ENCODE data around the gene CYP11A1. TPM values are rescaled to one million over a fixed set of nuclear protein-coding genes. Genes with fewer than 3 reads are reported as not detected.

The CYP11A1 gene
- total and polyA plus RNA-seq, 4 donors: 0.15 to 0.97 (median 0.69) TPM

DNA sequence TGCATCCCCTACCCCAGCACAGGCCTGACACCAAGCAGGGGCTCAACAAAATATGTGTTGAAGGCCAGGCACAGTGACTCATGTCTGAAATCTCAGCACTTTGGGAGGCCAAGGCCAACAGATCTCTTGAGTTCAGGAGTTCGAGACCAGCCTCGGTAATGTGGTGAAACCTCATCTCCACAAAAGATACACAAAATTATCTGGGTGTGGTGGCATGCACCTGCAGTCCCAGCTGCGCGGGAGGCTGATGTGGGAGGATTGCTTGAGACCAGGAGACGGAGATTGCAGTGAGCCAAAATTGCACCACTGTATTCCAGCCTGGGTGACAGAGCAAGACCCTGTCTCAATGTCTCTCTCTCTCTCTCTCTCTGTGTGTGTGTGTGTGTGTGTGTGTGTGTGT is 30.7 kb upstream of the CYP11A1 start:
- 91 to 92% methylated on average over 5 of the region's 5 CpGs for WGBS, 2 donors

DNA sequence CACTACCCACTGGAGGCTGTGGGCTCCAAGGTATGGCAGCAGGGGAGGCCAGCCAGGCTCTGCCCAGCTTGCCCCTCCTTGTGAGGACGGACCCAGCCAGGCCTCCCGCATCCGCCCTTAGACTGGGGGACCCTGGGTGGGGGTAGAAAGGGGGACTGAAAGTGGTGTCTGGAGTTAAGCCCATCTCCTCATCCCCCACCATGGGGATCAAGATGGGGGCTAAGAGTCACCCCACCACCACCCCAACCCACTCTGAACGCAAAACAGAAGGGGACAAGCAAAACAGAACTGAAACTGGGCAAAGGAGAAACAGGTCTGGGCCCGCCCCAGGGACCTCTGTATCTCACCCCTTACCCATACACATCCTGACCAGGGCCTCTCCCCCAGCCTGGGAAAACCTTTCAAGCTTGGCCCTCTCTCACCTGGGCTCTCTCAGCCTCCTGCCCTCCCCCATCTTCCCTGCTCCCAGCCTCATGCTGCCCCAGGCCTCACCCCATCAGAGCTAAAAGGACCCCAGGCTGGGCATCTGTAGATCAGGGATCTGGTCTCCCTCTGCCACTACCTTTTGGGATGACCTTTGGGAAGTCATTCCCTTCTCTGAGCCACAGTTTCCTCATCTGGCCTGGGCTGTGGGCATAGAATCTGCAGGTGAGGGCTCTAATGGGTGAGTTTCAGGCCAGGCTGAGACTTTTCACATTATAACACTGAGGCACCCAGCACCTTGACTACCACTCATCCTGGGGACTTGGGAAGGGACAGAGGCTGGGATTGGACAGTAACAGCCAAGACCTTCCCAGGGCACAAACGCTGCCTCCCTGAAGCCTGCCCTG is 30.0 kb upstream of the CYP11A1 start:
- WGBS, 2 donors: 91 to 94% methylated on average over 5 to 6 of the region's 6 CpGs
- H3K27ac ChIP-seq (ENCODE audit: low read depth in 1 of 2, low read length in 1 of 2): no peak overlapping the region
- no peak for DNase-seq
- TF ChIP-seq CTCF (IDR thresholded peaks at IDR 0.05; ENCODE audit: control extremely low read depth, extremely low read depth): no peak
- no peak overlapping the region for H3K9ac ChIP-seq (ENCODE audit: insufficient read depth in 1 of 2, low read length in 2 of 2)
- no peak for ATAC-seq (ENCODE audit: insufficient read depth, low FRiP score)
- peaks cover 0 to 12% (median 0%) of the 10 kb centered on the region in 5 donors for H3K4me1 ChIP-seq (ENCODE audit: control insufficient read depth in 5 of 5, insufficient read depth in 5 of 5, low read length in 5 of 5)
- no peak overlapping the region for H3K4me3 ChIP-seq
- no peaks in the 10 kb centered on the region for H3K9me3 ChIP-seq (ENCODE audit: control insufficient read depth in 4 of 4, insufficient read depth in 3 of 4, low read length in 3 of 4)
- H3K36me3 ChIP-seq (ENCODE audit: control insufficient read depth in 4 of 4, insufficient read depth in 4 of 4, low read length in 4 of 4): no peaks in the 10 kb centered on the region
- H3K27me3 ChIP-seq (ENCODE audit: control insufficient read depth in 3 of 3, insufficient read depth in 3 of 3, low read length in 2 of 3): no peaks in the 10 kb centered on the region

More for the DNA sequence above, 30.7 kb upstream of the CYP11A1 start:
- H3K9ac ChIP-seq (ENCODE audit: insufficient read depth in 1 of 2, low read length in 2 of 2): no peak overlapping the region
- H3K27me3 ChIP-seq (ENCODE audit: control insufficient read depth in 3 of 3, insufficient read depth in 3 of 3, low read length in 2 of 3): no peaks in the 10 kb centered on the region
- TF ChIP-seq CTCF (IDR thresholded peaks at IDR 0.05; ENCODE audit: control extremely low read depth, extremely low read depth): no peak
- no peak overlapping the region for H3K4me3 ChIP-seq
- H3K4me1 ChIP-seq (ENCODE audit: control insufficient read depth in 5 of 5, insufficient read depth in 5 of 5, low read length in 5 of 5): peaks cover 0 to 15% (median 0%) of the 10 kb centered on the region in 5 donors
- no peaks in the 10 kb centered on the region for H3K9me3 ChIP-seq (ENCODE audit: control insufficient read depth in 4 of 4, insufficient read depth in 3 of 4, low read length in 3 of 4)
- DNase-seq (no peak), ATAC-seq (ENCODE audit: insufficient read depth, low FRiP score) (no peak)
- no peak overlapping the region for H3K27ac ChIP-seq (ENCODE audit: low read depth in 1 of 2, low read length in 1 of 2)
- H3K36me3 ChIP-seq (ENCODE audit: control insufficient read depth in 4 of 4, insufficient read depth in 4 of 4, low read length in 4 of 4): no peaks in the 10 kb centered on the region

DNA sequence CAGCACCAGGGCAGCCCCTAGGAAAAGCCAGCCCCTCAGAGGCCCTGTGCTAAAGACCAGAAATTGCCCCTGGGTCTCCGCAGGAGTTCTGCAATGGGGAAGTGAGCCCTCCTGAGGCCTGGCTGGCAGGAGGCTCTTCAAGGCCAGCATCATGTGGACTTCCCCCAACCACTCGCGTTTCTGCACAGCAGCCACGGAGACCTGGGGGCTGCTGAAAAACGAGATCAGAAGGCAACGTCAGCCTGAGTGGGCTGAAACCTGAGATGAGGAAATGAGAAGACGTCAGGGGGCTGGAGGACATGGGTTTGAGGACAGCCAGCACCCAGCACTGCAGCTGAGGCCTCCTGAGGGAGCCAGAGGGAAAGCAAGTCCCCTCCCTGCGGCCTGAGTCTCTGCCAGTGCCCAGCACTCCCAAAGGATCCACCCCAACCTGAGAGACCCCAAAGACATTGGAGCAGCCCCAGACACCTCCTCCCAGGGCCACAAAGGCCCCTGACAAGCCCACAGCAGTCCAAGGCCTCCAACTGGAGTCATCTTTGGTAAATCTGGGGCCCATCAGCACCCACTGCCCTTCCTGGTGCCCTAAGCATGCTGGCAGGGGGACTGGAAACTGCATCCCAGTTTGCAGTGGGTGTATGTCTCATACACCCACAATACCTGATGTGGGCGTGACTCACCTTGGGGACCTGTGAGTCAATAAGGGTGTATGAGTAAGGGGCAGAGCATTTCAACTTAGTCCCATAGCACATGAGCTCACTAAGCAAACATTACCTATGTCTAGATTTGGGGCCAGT is 29.2 kb upstream of the CYP11A1 start:
- Histone ChIP-seq H3K36me3 (ENCODE audit: control insufficient read depth in 4 of 4, insufficient read depth in 4 of 4, low read length in 4 of 4) (no peaks in the 10 kb centered on the region), H3K27me3 (ENCODE audit: control insufficient read depth in 3 of 3, insufficient read depth in 3 of 3, low read length in 2 of 3) (no peaks in the 10 kb centered on the region), H3K4me1 (ENCODE audit: control insufficient read depth in 5 of 5, insufficient read depth in 5 of 5, low read length in 5 of 5) (peaks cover 0 to 9% (median 4%) of the 10 kb centered on the region in 5 donors), H3K4me3 (no peak overlapping the region), H3K9ac (ENCODE audit: insufficient read depth in 1 of 2, low read length in 2 of 2) (no peak overlapping the region), H3K9me3 (ENCODE audit: control insufficient read depth in 4 of 4, insufficient read depth in 3 of 4, low read length in 3 of 4) (no peaks in the 10 kb centered on the region), H3K27ac (ENCODE audit: low read depth in 1 of 2, low read length in 1 of 2) (no peak overlapping the region)
- 43 to 67% methylated on average over 9 of the region's 9 CpGs for WGBS, 2 donors
- TF ChIP-seq CTCF (IDR thresholded peaks at IDR 0.05; ENCODE audit: control extremely low read depth, extremely low read depth): no peak
- ATAC-seq (ENCODE audit: insufficient read depth, low FRiP score) (no peak), DNase-seq (peak in 1 of 3 donors; percentile 32)
